Right ventricle myocardium superior (tissue), 1 donor: ENCODE results near the gene RNF7. TPM values are rescaled to one million over a fixed set of nuclear protein-coding genes. Genes with fewer than 3 reads are reported as not detected.
"Not testable (repeated sequence)": the region's sequence is repeated elsewhere in the genome, so short reads cannot be mapped to it uniquely, and the experiment has no call there.

ENCODE experiments used
- ATAC-seq: fragments of 200-7000 bp; cut with Tn5 transposase; one replicate; pipeline ENCODE4 v1.9.1; 2020; ENCODE audit warnings: mild to moderate bottlenecking; ENCODE audit not compliant: poor library complexity
- DNase-seq: peaks from one replicate; pipeline ENCODE4 v3.0.0-alpha.2; 2020
- intact Hi-C: fragments of 100-400 bp; cut with DNase I; formaldehyde crosslinking; loops from one replicate; pipeline ENCODE4 v1.11.2; 2022
- total RNA-seq: library from RNA; stranded (reverse); fragmentation: NEBNext Ultra II Directional; extraction: Animal tissue kit (Norgen Biotek cat#: 25700); gene quantifications from one replicate; pipeline ENCODE4 v1.2.1, GENCODE V29; 2021
- donor health status: DM: no; HTN: yes; CAD: no; lungs with severe emphysema.

The RNF7 gene
- total RNA-seq, 1 donor from 2014 or later = 87.4 TPM

GRCh38 chr3:141769221-141769894 is 31.3 kb downstream of the RNF7 start:
- DNase-seq (no peak), ATAC-seq (no peak)
- intact Hi-C loops = no loop called here

GRCh38 chr3:141773676-141774075 is 35.6 kb downstream of the RNF7 start:
- ATAC-seq (no peak), DNase-seq (no peak)
- intact Hi-C loops = no loop called here

GRCh38 chr3:141776376-141776775 is 38.3 kb downstream of the RNF7 start:
- DNase-seq (no peak), ATAC-seq (no peak)
- intact Hi-C loops = no loop called here

- DNase-seq (no peak), ATAC-seq (no peak)
- intact Hi-C loops = no loop called here
These were observed 38.8 kb downstream of the RNF7 start for GRCh38 chr3:141776885-141777284.

GRCh38 chr3:141777957-141778813 is 40.1 kb downstream of the RNF7 start:
- intact Hi-C loops = no loop called here

GRCh38 chr3:141779667-141780066 is 41.6 kb downstream of the RNF7 start:
- DNase-seq (no peak), ATAC-seq (no peak)
- intact Hi-C loops = no loop called here

More at GRCh38 chr3:141777957-141778813, 40.1 kb downstream of the RNF7 start:
- ATAC-seq (no peak), DNase-seq (no peak)

GRCh38 chr3:141782386-141782932 is 44.4 kb downstream of the RNF7 start:
- ATAC-seq (no peak), DNase-seq (no peak)
- intact Hi-C loops = no loop called here

GRCh38 chr3:141783632-141784031 is 45.5 kb downstream of the RNF7 start:
- DNase-seq (no peak), ATAC-seq (no peak)
- intact Hi-C loops = no loop called here

GRCh38 chr3:141784096-141784495 is 46.0 kb downstream of the RNF7 start:
- ATAC-seq = no peak
- intact Hi-C loops = no loop called here
- DNase-seq = no peak

GRCh38 chr3:141784531-141784930 is 46.4 kb downstream of the RNF7 start:
- no peak for ATAC-seq
- intact Hi-C loops = no loop called here
- no peak for DNase-seq

GRCh38 chr3:141788149-141788548 is 50.1 kb downstream of the RNF7 start:
- DNase-seq (no peak), ATAC-seq (no peak)
- intact Hi-C loops = no loop called here

- ATAC-seq, DNase-seq, intact Hi-C loops: not testable (repeated sequence)
These were observed 50.7 kb downstream of the RNF7 start for GRCh38 chr3:141788750-141789149.

GRCh38 chr3:141789281-141789680 is 51.2 kb downstream of the RNF7 start:
- ATAC-seq (no peak), DNase-seq (no peak)
- intact Hi-C loops = no loop called here

- ATAC-seq (no peak), DNase-seq (no peak)
- intact Hi-C loops = no loop called here
These were observed 52.1 kb downstream of the RNF7 start for GRCh38 chr3:141790171-141790570.

GRCh38 chr3:141792495-141792894 is 54.4 kb downstream of the RNF7 start:
- intact Hi-C loops = no loop called here

GRCh38 chr3:141793476-141794260 is 55.6 kb downstream of the RNF7 start:
- intact Hi-C loops = no loop called here
- no peak for ATAC-seq

More at GRCh38 chr3:141792495-141792894, 54.4 kb downstream of the RNF7 start:
- DNase-seq (no peak), ATAC-seq (no peak)

GRCh38 chr3:141795276-141795675 is 57.2 kb downstream of the RNF7 start:
- ATAC-seq = no peak
- intact Hi-C loops = no loop called here
- no peak for DNase-seq

More at GRCh38 chr3:141793476-141794260, 55.6 kb downstream of the RNF7 start:
- no peak for DNase-seq

- no peak for ATAC-seq
- no peak for DNase-seq
- intact Hi-C loops = no loop called here
These were observed 57.6 kb downstream of the RNF7 start for GRCh38 chr3:141795741-141796080.
